Adrenal gland (tissue), 5 donors: ENCODE measurements around the gene NOVA2.

Source experiments
- POLR2A ChIP-seq, 2 donors: fragments of 450-650 bp; IDR thresholded peaks; one replicate each; pipeline ENCODE4 v1.6.1; 2017; ENCODE audit warnings: antibody characterized with exemption in 2 of 2, mild to moderate bottlenecking in 2 of 2, moderate library complexity in 1 of 2
- TF ChIP-seq, protein P1 (sequence below), 6 experiments: fragments of 450-650 bp in 4 of 6; fragments of 200-600 bp in 2 of 6; sonication (generic) in 1 of 6; IDR thresholded peaks; 1 replicate in 5 of 6; 2 replicates in 1 of 6; pipeline versions ENCODE4 v1.5.1 to v1.8.0; 2016 to 2021; ENCODE audit warnings: antibody characterized with exemption in 6 of 6, mild to moderate bottlenecking in 2 of 6, moderate library complexity in 1 of 6
- donor health status: DM: no; HTN: no; CAD: no.

DNA sequence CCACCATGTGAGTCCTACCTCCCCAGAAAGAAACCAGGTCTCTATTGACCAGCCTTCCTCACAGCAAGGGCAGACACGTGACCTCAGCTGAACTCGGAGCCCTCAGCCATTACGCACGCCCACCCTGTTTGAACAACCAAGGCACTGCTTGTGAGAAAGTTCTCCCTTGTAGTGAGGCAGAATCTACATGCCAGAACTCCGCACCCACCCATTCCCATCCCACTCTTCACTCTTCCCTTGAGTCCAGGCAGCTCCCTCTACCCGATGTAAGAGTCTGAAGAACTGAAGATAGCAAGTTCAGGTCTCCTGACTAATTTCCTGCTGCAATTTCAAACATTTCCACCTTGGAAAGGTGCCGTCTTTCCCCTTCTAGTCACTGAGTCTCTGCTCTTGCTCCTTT lies 6.4 kb downstream of the NOVA2 start:
- TF ChIP-seq, protein P1, sequence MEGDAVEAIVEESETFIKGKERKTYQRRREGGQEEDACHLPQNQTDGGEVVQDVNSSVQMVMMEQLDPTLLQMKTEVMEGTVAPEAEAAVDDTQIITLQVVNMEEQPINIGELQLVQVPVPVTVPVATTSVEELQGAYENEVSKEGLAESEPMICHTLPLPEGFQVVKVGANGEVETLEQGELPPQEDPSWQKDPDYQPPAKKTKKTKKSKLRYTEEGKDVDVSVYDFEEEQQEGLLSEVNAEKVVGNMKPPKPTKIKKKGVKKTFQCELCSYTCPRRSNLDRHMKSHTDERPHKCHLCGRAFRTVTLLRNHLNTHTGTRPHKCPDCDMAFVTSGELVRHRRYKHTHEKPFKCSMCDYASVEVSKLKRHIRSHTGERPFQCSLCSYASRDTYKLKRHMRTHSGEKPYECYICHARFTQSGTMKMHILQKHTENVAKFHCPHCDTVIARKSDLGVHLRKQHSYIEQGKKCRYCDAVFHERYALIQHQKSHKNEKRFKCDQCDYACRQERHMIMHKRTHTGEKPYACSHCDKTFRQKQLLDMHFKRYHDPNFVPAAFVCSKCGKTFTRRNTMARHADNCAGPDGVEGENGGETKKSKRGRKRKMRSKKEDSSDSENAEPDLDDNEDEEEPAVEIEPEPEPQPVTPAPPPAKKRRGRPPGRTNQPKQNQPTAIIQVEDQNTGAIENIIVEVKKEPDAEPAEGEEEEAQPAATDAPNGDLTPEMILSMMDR (IDR thresholded peaks at IDR 0.05) = no peak
- TF ChIP-seq POLR2A (IDR thresholded peaks at IDR 0.05) = no peak
